Fibroblast of lung (primary cell): ENCODE results near the gene LRRTM3. TPM values are rescaled to one million over a fixed set of nuclear protein-coding genes. Genes with fewer than 3 reads are reported as not detected.

Source experiments
- DNase-seq, 2 donors: peaks; one replicate each; pipeline versions ENCODE4 v3.0.0 to v3.0.0-alpha.2; 2010; ENCODE audit warnings: low read depth in 2 of 2
- H2AFZ ChIP-seq: 2 replicates; pipeline ENCODE4 v1.5.1; 2012; ENCODE audit warnings: low read length, control low read depth, inconsistent platforms
- H3K27ac ChIP-seq: 2 replicates; pipeline ENCODE4 v1.5.1; 2011; ENCODE audit warnings: low read length, control low read depth; ENCODE audit not compliant: insufficient read depth
- H3K27me3 ChIP-seq: 2 replicates; pipeline ENCODE4 v1.5.1; 2011; ENCODE audit warnings: mild to moderate bottlenecking, low read length; ENCODE audit not compliant: control insufficient read depth, insufficient read depth
- H3K36me3 ChIP-seq: 2 replicates; pipeline ENCODE4 v1.5.1; 2011; ENCODE audit warnings: low read length; ENCODE audit not compliant: control insufficient read depth, insufficient read depth
- H3K4me1 ChIP-seq: 2 replicates; pipeline ENCODE4 v1.5.1; 2011; ENCODE audit warnings: low read length; ENCODE audit not compliant: control insufficient read depth, insufficient read depth; ENCODE audit errors: extremely low read depth
- H3K4me2 ChIP-seq: 2 replicates; pipeline ENCODE4 v1.5.1; 2011; ENCODE audit warnings: low read length, control low read depth; ENCODE audit not compliant: insufficient read depth; ENCODE audit errors: extremely low read depth
- H3K4me3 ChIP-seq, 4 experiments: fragments of 200-600 bp in 1 of 4; sonication (generic) in 1 of 4; replicated peaks in 1 of 4; 2 replicates each; pipeline ENCODE4 v1.5.1; 2011 to 2016; ENCODE audit warnings: low read length in 4 of 4, low read depth in 3 of 4, mild to moderate bottlenecking in 3 of 4, control low read depth in 2 of 4, inconsistent platforms in 1 of 4, mixed read lengths in 1 of 4; ENCODE audit not compliant: insufficient read depth in 1 of 4; ENCODE audit errors: control extremely low read depth in 1 of 4
- H3K79me2 ChIP-seq: 2 replicates; pipeline ENCODE4 v1.5.1; 2012; ENCODE audit warnings: mild to moderate bottlenecking, low read length, inconsistent platforms; ENCODE audit not compliant: control insufficient read depth, insufficient read depth
- H3K9ac ChIP-seq: 2 replicates; pipeline ENCODE4 v1.5.1; 2011; ENCODE audit warnings: mild to moderate bottlenecking, low read length, control low read depth; ENCODE audit not compliant: insufficient read depth
- H3K9me3 ChIP-seq: 2 replicates; pipeline ENCODE4 v1.5.1; 2012; ENCODE audit warnings: low read depth, low read length; ENCODE audit not compliant: control insufficient read depth, insufficient read depth
- H4K20me1 ChIP-seq: 2 replicates; pipeline ENCODE4 v1.5.1; 2011; ENCODE audit warnings: low read length; ENCODE audit not compliant: control insufficient read depth, insufficient read depth; ENCODE audit errors: extremely low read depth
- EZH2 ChIP-seq: IDR thresholded peaks from 2 replicates; pipeline ENCODE4 v1.5.1; 2012; ENCODE audit warnings: low read length, control low read depth, mild to moderate bottlenecking; ENCODE audit errors: missing control alignments
- polyA plus RNA-seq, 2 donors: library from polyadenylated mRNA; depleted of rRNA in 1 of 2; stranded (reverse) in 1 of 2; unstranded in 1 of 2; fragments of >200 nt; gene quantifications; 2 replicates each; pipeline ENCODE4 v1.2.1, GENCODE V29; 2011 to 2012; ENCODE audit warnings: missing spikeins in 1 of 2
- total RNA-seq: library from RNA; depleted of rRNA; stranded (reverse); fragments of >200 nt; gene quantifications from 2 replicates; pipeline ENCODE4 v1.2.1, GENCODE V29; 2014
- TF ChIP-seq, protein P1 (sequence below), 2 donors: IDR thresholded peaks in 1 of 2; conservative IDR thresholded peaks in 1 of 2; 1 replicate in 1 of 2; 2 replicates in 1 of 2; pipeline ENCODE4 v1.5.1; 2011 to 2012; ENCODE audit warnings: low read length in 2 of 2, control low read depth in 1 of 2, inconsistent platforms in 1 of 2, low read depth in 1 of 2, mild to moderate bottlenecking in 1 of 2

The LRRTM3 gene
- total and polyA plus RNA-seq, 2 donors (not counting 1 experiment from before 2014, with no cell fraction given) = not detected

DNA sequence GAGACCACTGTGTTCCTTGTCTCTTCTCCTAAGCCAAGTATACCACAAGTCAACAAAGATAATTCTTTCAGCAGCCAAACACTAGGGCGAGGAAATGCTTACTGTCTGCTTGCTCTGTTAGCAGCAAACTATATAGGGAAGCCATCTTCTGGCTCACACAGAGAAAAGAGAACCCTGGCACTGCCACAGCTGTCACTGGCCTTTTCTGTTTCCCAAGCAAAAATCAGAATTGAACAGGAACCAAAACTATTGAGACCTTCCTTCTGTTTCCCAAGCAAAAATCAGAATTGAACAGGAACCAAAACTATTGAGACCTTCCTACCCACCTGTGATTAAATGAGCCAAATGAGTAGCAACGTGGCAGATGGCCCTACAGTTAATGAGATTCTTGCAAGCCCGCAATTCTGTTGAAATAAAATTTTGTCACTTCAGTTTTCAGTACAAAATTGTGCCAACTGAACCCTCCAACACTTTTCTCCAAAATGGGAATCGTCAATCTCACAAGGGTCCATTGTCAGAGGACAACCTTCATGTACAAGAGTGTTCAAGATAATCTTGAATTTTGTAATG is 54.5 kb downstream of the LRRTM3 start:
- Histone ChIP-seq H3K79me2 (no peaks in the 10 kb centered on the region), H3K4me2 (no peak overlapping the region), H3K4me1 (no peaks in the 10 kb centered on the region), H3K4me3 (no peak overlapping the region), H2AFZ (no peak overlapping the region), H3K27me3 (no peaks in the 10 kb centered on the region), H3K9me3 (no peaks in the 10 kb centered on the region), H3K36me3 (no peaks in the 10 kb centered on the region), H3K9ac (no peak overlapping the region), H4K20me1 (no peaks in the 10 kb centered on the region), H3K27ac (no peak overlapping the region)
- TF ChIP-seq, protein P1, sequence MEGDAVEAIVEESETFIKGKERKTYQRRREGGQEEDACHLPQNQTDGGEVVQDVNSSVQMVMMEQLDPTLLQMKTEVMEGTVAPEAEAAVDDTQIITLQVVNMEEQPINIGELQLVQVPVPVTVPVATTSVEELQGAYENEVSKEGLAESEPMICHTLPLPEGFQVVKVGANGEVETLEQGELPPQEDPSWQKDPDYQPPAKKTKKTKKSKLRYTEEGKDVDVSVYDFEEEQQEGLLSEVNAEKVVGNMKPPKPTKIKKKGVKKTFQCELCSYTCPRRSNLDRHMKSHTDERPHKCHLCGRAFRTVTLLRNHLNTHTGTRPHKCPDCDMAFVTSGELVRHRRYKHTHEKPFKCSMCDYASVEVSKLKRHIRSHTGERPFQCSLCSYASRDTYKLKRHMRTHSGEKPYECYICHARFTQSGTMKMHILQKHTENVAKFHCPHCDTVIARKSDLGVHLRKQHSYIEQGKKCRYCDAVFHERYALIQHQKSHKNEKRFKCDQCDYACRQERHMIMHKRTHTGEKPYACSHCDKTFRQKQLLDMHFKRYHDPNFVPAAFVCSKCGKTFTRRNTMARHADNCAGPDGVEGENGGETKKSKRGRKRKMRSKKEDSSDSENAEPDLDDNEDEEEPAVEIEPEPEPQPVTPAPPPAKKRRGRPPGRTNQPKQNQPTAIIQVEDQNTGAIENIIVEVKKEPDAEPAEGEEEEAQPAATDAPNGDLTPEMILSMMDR (conservative IDR thresholded peaks at IDR 0.05 in 1 of 2, IDR thresholded peaks at IDR 0.05 in 1 of 2; ENCODE audit: low read depth in 1 of 2, low read length in 2 of 2) = no peak
- TF ChIP-seq EZH2 = no peak
- no peak for DNase-seq

GRCh38 chr10:66981361-66982052 is 55.7 kb downstream of the LRRTM3 start:
- H3K9ac ChIP-seq = no peak overlapping the region
- no peaks in the 10 kb centered on the region for H3K79me2 ChIP-seq
- H3K4me2 ChIP-seq = no peak overlapping the region
- H3K36me3 ChIP-seq = no peaks in the 10 kb centered on the region
- H4K20me1 ChIP-seq = no peaks in the 10 kb centered on the region
- DNase-seq = no peak
- no peak overlapping the region for H3K27ac ChIP-seq
- no peaks in the 10 kb centered on the region for H3K4me1 ChIP-seq
- H3K4me3 ChIP-seq = no peak overlapping the region
- no peaks in the 10 kb centered on the region for H3K9me3 ChIP-seq
- H3K27me3 ChIP-seq = no peaks in the 10 kb centered on the region
- TF ChIP-seq, protein P1 (conservative IDR thresholded peaks at IDR 0.05 in 1 of 2, IDR thresholded peaks at IDR 0.05 in 1 of 2; ENCODE audit: low read depth in 1 of 2, low read length in 2 of 2) = no peak
- TF ChIP-seq EZH2 = no peak
- no peak overlapping the region for H2AFZ ChIP-seq

DNA sequence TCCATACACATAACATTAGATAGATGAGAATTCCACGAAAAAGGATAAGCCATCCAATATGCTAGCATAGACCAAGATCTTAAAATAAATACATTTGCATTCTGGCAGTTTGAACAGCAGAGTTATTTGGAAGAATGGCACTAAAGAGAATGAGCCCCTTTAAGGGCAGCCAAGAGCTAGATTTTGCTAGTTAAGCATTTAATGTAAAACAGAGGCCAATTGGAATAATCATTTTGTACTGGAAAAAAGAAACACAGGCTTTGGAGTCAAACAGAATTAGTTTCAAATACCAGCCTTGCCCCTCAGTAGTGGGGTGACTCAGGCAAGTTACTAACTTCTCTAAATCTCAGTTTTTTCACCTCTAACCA is 56.2 kb downstream of the LRRTM3 start:
- no peaks in the 10 kb centered on the region for H3K4me1 ChIP-seq
- DNase-seq = no peak
- H3K4me2 ChIP-seq = no peak overlapping the region
- no peak overlapping the region for H2AFZ ChIP-seq
- no peaks in the 10 kb centered on the region for H4K20me1 ChIP-seq
- H3K4me3 ChIP-seq = no peak overlapping the region
- no peaks in the 10 kb centered on the region for H3K79me2 ChIP-seq
- no peak overlapping the region for H3K27ac ChIP-seq
- TF ChIP-seq EZH2 = no peak
- TF ChIP-seq, protein P1 (conservative IDR thresholded peaks at IDR 0.05 in 1 of 2, IDR thresholded peaks at IDR 0.05 in 1 of 2; ENCODE audit: low read depth in 1 of 2, low read length in 2 of 2) = no peak
- H3K27me3 ChIP-seq = no peaks in the 10 kb centered on the region
- no peaks in the 10 kb centered on the region for H3K9me3 ChIP-seq
- no peak overlapping the region for H3K9ac ChIP-seq
- H3K36me3 ChIP-seq = no peaks in the 10 kb centered on the region
